ENCODE measurements around the gene HMGB4.

Gene HMGB4, protein sequence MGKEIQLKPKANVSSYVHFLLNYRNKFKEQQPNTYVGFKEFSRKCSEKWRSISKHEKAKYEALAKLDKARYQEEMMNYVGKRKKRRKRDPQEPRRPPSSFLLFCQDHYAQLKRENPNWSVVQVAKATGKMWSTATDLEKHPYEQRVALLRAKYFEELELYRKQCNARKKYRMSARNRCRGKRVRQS

DNA sequence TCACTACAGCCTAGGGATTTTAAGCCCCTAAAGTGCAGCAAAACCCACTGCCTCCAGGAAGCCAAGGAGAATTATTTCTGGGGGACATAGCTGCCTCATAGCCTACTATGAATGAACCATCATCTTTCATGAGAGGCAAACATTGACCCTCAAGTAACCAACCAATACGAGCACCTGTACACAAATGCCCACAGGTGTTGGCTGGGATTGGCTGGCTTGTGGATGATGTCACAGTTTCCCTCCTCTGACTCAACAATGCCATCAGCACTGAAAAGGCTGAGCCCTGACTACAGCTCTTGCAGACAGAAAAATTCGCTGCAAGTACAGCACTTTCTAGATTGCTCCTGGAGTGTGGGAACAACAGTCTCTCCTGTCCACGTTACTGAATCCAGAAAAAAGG lies at the start of gene HMGB4:
HMGB4 (plus strand) TSS at position 301 of the 400 bp plus-strand sequence. CDS start 113 bp downstream, outside the sequence.
- no peak for DNase-seq

DNA sequence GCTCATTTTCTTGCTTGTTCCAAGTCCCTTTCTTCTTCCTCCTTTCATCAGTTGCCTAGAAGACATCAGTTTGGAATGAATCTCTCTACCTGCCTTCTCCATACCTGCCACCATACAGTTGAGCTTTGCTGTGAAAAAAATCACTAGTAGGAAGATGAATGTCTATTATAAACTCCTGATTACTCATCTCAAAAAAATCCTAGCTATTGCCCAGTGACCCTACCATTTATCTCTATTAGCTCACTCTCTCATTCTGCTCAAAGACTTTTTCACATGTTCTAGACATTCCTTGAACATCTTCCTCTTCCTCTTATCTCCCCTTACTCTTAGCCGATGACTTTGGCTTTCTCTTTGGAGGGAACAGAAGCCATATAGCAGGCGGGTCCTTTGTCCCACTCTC lies 49.7 kb upstream of the HMGB4 start:
- DNase-seq, result no peak

DNA sequence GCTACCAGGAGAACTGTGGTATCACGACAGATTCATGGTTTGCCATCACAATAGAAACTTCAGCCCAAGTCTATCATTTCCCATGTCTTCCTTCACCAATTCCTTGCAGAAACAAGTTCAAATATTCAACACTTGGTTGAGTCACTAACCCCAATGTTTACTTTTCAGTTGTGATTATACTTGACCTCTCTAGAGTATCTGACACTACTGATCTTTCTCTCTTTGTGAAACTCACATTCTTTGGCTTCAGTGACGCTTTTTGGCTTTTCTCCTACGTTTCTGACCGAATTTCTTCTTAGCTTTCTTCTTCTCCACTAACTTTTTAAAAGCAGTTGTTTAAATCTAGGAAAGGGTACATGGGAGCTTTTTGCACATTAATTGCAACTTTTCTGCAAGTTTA lies 48.8 kb upstream of the HMGB4 start:
- DNase-seq, result no peak

DNA sequence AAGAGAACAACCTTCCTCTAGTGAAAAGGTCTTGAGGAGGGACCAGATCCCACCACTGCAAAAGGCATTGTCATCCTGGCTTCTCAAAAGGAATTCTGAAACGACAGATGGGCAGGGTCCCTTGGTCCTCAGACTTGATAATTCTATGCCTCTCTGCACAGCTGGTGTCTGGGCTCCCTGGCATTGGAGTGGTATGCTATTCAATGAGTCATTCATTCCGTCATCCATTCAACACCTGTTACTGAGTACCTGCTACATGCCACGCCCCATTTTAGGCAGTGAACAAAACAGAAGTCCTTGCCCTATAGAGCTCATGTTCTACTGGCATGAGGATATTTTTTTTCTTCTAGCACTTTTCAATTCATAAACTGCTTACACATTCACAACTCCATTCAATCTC lies 45.8 kb upstream of the HMGB4 start:
- DNase-seq, result no peak

DNA sequence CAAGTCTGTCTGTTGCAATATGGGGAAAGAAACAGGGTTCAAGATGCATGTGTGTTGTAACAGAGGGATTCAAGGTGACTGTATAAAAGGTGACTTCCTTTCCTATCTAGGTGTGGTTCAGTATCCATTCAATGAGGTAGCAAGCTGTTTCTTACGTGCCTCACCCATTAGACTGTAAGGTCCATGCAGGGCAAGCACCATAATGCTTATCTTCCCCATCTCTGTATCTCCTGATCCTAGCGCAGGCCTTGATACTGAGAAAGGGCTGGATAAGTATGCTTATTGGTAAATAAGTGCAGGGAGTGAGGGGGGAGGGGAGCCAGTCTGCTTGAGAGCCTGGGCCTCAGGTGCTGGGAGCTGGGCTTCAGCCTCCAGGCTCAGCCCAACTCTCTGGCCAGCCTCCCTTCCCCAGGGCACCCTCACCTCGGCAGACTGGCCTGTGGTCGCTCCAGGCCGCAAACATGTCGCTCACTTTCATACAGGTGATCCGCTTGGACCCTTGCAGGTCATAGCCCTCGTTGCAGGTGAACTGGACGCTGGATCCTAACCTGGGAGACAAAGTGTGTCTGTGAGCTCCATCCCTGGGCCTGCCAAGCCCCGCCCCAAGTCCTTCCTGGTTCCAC lies 44.5 kb upstream of the HMGB4 start:
- no peak for DNase-seq

DNA sequence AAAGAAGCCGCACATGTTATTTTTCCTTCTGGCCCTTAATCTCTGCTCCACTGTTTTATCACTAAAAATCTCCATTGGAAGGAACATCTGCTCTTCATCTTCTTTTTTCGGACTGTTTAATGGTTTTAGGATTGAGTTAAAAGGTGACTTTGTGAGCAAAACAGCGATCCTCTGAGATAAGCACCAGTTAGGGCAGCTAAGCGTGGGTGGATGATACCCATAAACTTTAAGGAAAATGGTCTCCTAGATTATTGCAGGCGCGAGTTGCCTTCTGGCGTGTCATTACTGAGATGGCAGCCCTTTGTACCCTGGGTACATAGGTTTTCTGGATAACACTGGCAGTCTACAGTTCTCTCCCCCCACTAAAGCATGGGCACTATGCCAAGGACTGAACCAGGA lies 44.0 kb upstream of the HMGB4 start:
- DNase-seq, result no peak

DNA sequence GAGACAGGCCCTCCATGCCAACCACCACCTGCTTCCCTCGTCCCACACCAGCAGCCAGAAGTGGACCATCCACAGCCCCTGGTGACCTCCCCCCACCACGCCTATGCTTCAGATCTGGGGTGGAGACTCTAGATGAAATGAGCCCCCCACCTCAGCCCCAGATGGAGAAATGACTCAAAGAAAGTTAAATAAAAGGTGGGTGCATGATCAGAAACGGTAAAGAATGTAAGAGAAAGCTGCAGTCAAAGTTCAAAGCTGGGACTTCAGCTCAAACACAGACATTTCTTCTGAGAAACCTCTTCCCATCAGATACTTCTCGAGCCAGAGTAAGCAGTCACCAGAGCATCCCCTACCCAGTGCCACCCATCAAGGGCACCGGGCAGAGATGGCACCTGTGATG lies 43.1 kb upstream of the HMGB4 start:
- no peak for DNase-seq

DNA sequence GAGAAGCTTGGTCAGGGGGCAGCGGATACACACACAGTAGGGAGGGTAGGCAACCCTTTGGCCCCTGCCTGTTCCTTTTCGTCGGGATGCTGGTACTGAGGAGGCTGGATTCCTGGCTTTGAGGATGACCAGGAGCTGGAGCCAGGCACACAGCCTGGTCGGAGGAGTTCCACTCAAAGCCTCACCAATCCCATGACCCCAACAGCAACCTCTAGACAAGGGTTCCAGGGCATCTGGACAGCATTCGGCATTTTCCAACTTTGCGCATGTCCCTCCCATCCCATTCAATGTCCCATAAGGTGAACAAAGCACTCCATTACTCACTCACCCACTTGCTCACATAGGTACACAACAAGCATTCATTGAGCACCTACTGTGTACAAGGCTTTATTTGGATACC lies 42.6 kb upstream of the HMGB4 start:
- DNase-seq, result no peak

DNA sequence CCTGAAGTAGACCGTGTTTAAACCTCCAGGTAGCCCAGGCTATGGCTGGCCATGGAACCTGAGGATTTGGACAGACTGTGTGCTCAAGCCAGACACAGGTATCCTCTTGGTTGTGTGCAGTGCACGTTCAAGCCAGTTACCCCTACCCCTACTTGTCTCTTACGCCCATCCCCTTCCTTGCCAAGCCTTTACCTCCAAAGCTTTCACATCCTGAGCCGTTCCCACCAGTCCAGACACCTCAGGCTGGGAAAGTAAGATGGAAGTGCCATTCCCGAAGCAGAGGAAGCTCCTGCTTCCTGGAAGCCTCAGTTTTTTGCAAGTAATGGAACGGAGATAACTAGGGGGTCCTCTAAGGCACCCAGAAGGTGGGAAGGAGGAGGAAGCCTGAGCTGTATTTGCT lies 41.5 kb upstream of the HMGB4 start:
- DNase-seq, result no peak

DNA sequence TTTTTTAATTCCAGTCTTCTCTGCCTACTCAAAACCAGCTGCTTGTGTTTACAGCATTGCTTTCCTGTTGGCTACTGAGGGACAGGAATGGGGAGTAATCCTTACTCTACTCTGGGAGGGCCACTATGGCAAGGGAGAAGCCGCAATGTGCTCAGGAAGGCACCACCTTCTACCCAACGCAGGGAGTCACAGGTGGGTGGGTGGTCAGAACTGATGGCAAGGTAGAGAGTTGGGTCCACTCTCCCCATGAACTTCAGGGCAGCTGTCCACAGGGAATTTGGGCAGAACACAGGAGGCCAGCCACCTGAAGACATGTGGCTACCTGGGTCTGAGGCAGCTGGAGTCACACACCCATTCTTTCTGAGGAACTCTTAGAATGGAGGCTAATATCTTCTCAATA lies 40.5 kb upstream of the HMGB4 start:
- DNase-seq, result no peak

DNA sequence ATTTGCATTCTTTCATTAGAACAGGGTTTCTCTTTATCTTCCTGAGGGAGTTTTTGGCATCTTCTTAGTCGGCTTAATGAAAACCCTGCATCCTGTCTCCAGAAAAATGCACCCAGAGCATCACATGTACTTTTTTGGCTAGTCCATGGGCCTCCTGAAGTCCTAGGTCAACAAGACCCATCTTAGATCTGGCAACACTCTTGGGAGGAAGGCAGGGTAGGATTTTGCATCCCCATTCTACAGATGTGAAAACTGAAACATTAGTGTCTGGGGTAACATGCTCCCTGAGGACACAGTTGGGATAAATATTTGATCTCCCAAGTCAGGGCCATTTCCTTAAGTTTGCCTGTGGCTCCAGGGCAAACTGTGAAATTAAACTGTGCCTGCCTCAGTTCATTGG lies 40.0 kb upstream of the HMGB4 start:
- DNase-seq, result no peak

DNA sequence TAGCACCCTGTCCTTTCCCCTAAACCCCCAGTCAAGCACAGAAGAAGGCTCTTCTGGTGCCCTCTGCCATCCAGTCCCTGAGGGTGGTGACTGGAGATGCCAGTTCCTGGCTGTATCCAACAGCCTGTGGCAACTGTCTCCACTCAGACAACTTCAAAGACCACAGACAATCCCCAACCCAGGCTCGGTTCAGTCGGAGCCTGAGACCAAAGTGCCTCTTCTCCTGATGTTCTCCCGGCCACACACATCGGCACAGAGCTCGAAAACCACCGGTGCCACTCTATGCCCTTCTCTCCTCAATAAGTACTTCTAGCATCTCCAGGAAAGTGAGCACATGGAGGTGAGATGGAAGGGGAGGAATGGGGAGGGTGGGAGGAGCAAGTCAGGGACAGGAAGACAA lies 39.6 kb upstream of the HMGB4 start:
- no peak for DNase-seq

DNA sequence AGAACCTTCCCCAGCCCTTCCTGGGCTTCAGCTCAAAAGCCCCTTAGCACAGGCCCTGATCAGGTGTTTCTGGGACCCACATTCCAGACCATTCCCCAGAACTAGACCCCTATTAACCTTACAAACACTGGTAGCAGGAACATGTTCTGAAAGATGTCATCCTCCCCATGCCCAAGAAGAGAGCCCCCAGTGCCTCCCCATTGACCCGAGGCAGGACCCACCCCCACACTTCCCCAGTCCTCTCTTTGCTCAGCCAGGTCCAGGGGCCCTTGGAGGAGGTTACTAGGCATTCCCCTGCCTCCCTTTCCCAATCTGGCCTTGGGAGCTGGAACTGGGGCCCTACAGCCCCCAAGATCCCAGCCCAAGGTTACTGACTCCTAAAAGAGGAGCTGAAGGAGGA lies 38.9 kb upstream of the HMGB4 start:
- no peak for DNase-seq

DNA sequence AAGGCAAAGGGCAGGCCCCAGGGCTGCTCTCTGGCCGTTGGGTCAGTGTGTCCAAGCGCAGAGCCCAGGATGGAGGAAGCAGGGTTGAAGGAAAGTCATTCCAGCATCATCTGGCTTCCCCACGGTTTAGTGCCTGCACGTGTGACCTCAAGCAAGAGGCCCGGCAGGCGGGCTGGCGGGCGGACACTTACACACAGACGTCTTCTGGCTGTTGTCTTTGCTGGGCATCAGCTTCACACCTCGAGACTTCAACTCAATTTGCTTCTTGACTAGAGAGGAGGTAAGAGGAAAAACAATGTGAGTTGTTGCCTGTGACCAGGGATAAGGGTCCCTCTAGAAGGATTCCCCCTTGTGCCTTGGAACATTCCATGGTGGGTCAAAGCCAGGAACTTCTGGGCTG lies 38.4 kb upstream of the HMGB4 start:
- no peak for DNase-seq

DNA sequence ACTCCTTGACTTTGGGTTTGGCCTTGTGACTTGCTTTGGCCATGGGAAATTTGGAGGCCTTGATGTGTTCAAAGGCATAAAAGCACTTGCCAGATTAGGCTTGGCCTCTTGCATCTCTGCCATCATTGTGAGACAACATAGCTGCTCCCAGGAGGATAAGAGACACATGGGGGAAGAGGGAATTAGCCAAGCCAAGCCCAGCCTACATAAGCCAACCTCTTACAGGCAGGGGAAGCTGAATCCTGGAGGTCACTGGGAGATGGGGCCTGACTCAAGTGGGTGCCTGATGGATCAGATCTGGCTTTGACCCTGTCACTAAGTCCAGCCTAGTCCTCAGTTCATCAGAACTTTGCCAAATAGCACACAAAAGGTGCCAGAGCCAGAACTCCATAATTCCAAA lies 37.6 kb upstream of the HMGB4 start:
- no peak for DNase-seq

DNA sequence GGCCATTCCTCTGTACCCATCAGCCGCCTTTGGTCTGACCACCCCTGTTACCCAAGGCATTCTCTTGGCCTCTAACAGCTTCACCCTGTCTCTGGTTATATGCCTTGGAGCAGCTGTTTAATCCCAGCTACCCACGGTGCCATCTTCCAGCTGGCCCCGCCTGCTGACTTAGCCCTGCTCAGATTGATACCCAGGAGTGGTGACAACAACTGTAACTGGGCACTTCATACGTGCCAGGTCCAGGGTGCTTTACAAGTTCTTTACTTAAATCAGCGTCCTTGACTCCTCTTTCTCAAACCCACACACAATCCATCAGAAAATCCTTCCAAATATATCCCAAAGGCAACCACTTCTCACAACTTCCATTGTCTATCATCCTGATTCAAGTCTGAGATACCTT lies 37.2 kb upstream of the HMGB4 start:
- no peak for DNase-seq

DNA sequence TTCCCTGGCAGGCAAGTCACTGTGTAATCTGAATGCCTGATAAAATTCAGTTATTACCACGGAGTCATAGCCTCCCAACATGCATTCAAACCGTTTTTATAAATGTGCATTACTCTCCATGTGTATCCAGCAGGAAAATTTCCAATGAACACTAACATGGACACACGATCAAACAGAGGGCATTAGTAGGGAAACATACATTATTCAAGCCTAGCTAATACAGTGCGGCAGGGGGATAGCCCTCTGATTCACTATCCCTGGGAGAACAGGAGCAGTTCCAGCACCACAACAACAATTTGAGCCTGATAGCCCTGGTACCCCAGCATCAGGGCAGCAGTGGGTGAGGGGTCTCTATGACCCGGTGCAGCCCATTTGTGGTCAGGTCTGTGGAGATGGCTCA lies 35.8 kb upstream of the HMGB4 start:
- DNase-seq, result no peak

DNA sequence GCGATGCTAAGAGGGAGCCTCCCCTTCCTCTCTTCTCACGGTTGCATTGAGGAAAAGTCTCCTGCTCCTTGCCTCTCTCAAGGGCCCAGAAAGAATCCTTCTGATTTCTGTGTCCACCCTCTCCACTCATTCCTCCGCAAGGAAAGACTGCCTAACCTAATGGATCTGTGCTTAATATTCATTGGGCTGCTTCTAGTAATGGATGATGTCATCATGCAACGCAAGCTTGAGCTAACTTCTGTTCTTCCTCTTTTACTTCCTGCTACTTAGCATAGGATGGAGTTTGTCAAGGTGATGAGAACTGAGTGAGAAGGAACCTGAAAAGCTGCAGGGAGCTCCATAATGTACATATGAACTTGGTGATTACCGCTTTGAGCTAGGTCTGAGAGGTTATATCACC lies 35.2 kb upstream of the HMGB4 start:
- DNase-seq, result no peak

DNA sequence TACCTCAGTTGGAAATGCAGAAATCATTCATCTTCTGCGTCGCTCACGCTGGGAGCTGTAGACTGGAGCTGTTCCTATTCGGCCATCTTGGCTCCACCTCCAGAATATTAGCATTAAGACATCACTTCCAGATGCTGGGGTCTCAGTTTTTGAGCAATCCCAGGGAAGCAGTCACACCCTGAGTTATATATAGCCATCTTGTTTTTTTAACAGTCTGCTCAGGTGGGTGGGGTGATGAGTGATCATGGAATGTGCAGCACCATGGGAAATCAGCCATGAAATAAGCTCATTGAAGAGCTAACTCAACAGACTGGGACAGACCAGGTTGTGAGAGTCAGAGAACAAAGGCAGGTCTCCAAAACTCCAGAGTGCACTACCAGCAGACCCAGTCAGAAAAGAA lies 27.0 kb upstream of the HMGB4 start:
- no peak for DNase-seq

DNA sequence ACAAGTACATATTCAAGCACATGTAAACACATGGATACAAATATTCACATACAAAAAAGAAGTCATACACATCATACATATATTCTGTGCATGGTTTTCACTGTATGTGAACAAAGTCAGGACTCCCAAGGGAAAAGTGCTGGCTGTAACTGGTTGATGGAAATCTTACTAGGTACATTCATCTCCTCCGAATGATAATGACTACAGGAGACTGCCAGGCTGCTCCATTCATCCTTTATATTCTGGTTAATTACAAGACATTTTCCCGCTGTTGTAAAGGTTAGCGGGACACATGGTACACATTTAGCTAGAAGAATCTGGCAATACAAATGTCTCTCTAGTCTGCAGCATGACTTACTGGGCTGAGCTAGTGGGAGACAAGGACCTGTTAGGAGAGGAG lies 26.2 kb upstream of the HMGB4 start:
- DNase-seq, result no peak

DNA sequence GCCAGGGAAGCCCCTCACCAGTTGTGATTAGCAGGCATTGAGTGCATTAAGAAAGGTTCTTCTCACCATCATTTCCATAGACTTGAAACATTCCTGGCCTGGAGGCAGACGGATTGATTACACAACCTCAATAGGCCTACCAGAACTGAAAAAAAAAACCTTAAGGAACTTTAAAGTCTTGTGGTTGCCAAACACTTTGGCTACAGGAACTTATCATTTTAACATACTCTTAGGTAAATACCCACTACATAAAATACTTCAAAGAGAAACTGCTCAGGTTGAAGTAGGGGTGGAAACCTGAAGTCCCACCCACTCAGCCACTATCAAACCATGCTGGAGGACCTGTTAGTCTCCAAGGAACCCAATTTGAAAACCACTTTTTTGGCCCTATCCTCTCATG lies 22.4 kb upstream of the HMGB4 start:
- no peak for DNase-seq

DNA sequence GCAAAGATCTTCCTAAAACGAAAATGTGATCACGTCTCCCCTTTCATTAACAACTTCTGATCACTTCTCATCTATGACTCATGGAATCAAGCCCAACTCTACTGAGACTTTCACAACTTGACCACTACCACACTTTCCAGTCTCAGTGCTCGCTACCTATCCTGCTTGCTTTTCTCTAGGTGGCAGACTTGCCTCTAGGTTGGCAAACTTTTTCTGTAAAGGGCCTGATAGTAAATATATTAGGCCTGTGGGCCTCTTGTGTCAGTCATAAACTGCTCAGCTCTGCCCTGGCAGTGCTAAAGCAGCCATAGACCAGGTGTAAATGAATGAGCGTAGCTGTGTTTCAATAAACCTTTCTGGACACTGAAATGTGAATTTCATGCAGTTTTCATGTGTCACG lies 21.5 kb upstream of the HMGB4 start:
- no peak for DNase-seq

DNA sequence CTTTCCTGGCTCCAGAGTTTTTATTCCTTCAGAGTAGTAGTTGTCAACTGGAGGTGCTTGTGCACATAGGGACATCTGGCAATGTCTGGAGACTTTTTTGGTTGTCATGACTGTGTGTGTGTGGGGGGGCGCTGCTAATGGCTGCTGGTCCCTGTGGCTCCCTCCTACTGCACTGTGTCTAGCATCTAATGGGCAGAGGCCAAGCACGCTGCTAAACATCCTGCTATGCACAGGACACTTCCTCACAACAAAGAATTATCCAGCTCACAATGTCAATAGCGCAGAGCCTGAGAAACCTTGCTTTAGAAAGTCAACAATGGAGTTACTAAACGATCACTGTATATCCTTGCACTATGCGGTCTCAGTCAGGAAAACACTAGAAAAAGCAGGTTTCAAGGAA lies 19.7 kb upstream of the HMGB4 start:
- DNase-seq, result no peak

DNA sequence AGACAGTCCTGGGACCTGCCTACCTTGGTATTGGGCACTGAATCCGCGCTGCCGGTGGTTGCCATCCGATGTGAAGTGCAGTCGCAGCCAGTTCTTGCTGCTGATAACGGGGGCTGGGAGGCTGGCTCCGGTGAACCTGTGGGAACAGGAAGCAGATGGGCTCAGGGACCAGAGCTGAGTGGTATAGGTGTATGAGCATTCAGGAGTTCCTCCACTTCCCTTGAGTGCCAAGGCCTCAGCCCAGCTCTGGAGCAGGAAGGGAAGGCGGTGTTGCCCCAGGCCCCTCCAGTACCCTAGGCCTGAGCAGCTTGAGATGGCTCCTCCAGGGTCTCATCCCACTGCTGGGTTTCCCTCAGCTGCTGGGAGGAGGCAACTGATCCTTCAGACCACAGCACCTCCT lies 17.0 kb upstream of the HMGB4 start:
- no peak for DNase-seq

DNA sequence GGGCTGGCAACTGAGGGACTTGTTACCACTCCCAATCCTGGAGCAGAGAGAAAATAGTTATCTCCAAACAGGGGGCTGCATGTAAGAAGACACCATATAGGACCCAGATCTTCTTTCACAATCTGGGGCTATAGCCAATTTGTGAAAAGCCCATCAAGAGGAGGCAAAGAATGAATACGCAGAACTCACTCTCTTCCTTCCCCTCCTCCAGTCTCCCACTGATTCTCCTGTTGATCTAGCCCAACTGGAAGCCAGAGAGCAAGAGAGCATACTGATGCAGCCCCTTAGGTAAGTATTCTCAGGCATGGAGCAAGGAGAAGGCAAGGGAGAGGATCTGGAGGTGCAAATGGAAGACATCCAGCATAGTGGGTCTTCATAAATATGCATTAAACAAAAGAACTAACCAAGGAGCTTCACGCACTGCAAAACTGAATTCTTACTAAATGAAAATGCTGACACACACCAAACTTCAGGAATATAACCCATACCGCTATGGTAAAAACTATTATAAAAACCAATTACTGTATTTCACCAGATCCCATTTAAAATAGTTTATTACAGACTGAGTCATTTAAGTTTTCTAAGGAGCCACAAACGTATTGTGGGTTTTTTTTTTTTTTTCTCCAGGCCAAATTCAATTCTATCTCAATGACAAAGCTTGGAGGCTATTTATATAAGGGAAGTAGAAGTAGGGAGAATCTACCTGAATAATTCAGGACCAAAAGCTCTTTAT lies 15.5 kb upstream of the HMGB4 start:
- DNase-seq, result no peak

Measured in NCI-H2081 (cell line).